ENCODE data around the gene B4GALNT4.

B4GALNT4 gene

DNA sequence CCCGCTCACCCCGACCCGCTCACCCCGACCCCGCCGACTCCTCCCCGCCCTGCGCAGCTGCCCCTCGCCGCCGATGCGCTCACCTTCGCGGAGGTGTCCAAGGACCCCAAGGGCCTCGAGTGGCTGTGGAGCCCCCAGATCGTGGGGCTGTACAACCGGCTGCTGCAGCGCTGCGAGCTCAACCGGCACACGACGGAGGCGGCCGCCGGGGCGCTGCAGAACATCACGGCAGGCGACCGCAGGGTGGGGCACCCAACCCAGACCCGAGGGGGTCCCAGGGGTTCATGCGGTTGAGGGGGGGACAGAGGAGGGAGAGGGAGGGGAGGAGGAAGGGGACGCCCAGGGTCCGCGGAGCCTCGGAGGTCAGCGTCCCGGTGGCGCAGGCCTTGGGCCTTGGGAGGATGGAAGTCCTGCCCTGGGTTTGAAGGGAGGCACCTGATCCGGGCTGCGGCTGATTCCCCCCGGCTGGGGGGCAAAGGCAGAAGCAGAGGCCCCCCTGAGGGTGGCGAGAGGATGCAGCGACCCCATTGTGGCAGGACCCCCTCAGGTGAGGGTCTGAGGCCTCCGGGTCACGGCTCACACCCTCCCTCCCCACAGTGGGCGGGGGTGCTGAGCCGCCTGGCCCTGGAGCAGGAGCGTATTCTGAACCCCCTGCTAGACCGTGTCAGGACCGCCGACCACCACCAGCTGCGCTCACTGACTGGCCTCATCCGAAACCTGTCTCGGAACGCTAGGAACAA is 33.9 kb downstream of the B4GALNT4 start:
- H3K27ac ChIP-seq (ENCODE audit: low read length): no peak overlapping the region
- H3K4me1 ChIP-seq (ENCODE audit: low read length): peaks cover 4% of the 10 kb centered on the region; the same call in 1 of the 2 replicates
- no peaks in the 10 kb centered on the region for H3K9me2 ChIP-seq (replicated peaks; ENCODE audit: insufficient read depth, low read length)
- H3K27me3 ChIP-seq (replicated peaks; ENCODE audit: insufficient read depth, low read length): peaks cover 34% of the 10 kb centered on the region
- H3K4me2 ChIP-seq (ENCODE audit: low read depth, low read length): no peak overlapping the region
- H3K9ac ChIP-seq (ENCODE audit: low read length): no peak overlapping the region
- no peak overlapping the region for H2AFZ ChIP-seq (ENCODE audit: low read length)
- H3K4me3 ChIP-seq (ENCODE audit: low read length): no peak overlapping the region
- H4K20me1 ChIP-seq (ENCODE audit: insufficient read depth, low read length): no peaks in the 10 kb centered on the region
- no peaks in the 10 kb centered on the region for H3F3A ChIP-seq (ENCODE audit: insufficient read depth, low read length)
- H3K9me3 ChIP-seq (replicated peaks; ENCODE audit: insufficient read depth, low read length): no peaks in the 10 kb centered on the region
- no peaks in the 10 kb centered on the region for H3K79me2 ChIP-seq (ENCODE audit: low read length)
- TF ChIP-seq, protein P1, sequence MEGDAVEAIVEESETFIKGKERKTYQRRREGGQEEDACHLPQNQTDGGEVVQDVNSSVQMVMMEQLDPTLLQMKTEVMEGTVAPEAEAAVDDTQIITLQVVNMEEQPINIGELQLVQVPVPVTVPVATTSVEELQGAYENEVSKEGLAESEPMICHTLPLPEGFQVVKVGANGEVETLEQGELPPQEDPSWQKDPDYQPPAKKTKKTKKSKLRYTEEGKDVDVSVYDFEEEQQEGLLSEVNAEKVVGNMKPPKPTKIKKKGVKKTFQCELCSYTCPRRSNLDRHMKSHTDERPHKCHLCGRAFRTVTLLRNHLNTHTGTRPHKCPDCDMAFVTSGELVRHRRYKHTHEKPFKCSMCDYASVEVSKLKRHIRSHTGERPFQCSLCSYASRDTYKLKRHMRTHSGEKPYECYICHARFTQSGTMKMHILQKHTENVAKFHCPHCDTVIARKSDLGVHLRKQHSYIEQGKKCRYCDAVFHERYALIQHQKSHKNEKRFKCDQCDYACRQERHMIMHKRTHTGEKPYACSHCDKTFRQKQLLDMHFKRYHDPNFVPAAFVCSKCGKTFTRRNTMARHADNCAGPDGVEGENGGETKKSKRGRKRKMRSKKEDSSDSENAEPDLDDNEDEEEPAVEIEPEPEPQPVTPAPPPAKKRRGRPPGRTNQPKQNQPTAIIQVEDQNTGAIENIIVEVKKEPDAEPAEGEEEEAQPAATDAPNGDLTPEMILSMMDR (IDR thresholded peaks at IDR 0.05; ENCODE audit: low read length): no peak
- TF ChIP-seq EZH2 (optimal IDR thresholded peaks at IDR 0.05; ENCODE audit: low read depth, low read length): no peak
- TF ChIP-seq EZH2phosphoT487 (IDR thresholded peaks at IDR 0.05; ENCODE audit: low read length): no peak
- no peak for DNase-seq
- no peaks in the 10 kb centered on the region for H3K36me3 ChIP-seq (replicated peaks; ENCODE audit: insufficient read depth, low read length)

GRCh38 chr11:403761-404431 is 34.6 kb downstream of the B4GALNT4 start:
- no peaks in the 10 kb centered on the region for H3K9me2 ChIP-seq (replicated peaks; ENCODE audit: insufficient read depth, low read length)
- no peak overlapping the region for H2AFZ ChIP-seq (ENCODE audit: low read length)
- no peaks in the 10 kb centered on the region for H3K36me3 ChIP-seq (replicated peaks; ENCODE audit: insufficient read depth, low read length)
- H3K4me3 ChIP-seq (ENCODE audit: low read length): no peak overlapping the region
- no peaks in the 10 kb centered on the region for H3K9me3 ChIP-seq (replicated peaks; ENCODE audit: insufficient read depth, low read length)
- DNase-seq: no peak
- no peaks in the 10 kb centered on the region for H3K79me2 ChIP-seq (ENCODE audit: low read length)
- peaks cover 39% of the 10 kb centered on the region for H3K27me3 ChIP-seq (replicated peaks; ENCODE audit: insufficient read depth, low read length)
- no peak overlapping the region for H3K4me2 ChIP-seq (ENCODE audit: low read depth, low read length)
- no peak overlapping the region for H3K9ac ChIP-seq (ENCODE audit: low read length)
- H4K20me1 ChIP-seq (ENCODE audit: insufficient read depth, low read length): no peaks in the 10 kb centered on the region
- TF ChIP-seq EZH2phosphoT487 (IDR thresholded peaks at IDR 0.05; ENCODE audit: low read length) (no peak), EZH2 (optimal IDR thresholded peaks at IDR 0.05; ENCODE audit: low read depth, low read length) (no peak)
- TF ChIP-seq, protein P1 (IDR thresholded peaks at IDR 0.05; ENCODE audit: low read length): no peak
- H3K27ac ChIP-seq (ENCODE audit: low read length): no peak overlapping the region
- peaks cover 4% of the 10 kb centered on the region; the same call in 1 of the 2 replicates for H3K4me1 ChIP-seq (ENCODE audit: low read length)
- H3F3A ChIP-seq (ENCODE audit: insufficient read depth, low read length): no peaks in the 10 kb centered on the region

- peaks cover 47% of the 10 kb centered on the region for H3K27me3 ChIP-seq (replicated peaks; ENCODE audit: insufficient read depth, low read length)
- no peaks in the 10 kb centered on the region for H3K9me2 ChIP-seq (replicated peaks; ENCODE audit: insufficient read depth, low read length)
- no peaks in the 10 kb centered on the region for H4K20me1 ChIP-seq (ENCODE audit: insufficient read depth, low read length)
- no peaks in the 10 kb centered on the region for H3K79me2 ChIP-seq (ENCODE audit: low read length)
- TF ChIP-seq EZH2 (optimal IDR thresholded peaks at IDR 0.05; ENCODE audit: low read depth, low read length): no peak
- no peak for TF ChIP-seq EZH2phosphoT487 (IDR thresholded peaks at IDR 0.05; ENCODE audit: low read length)
- TF ChIP-seq, protein P1 (IDR thresholded peaks at IDR 0.05; ENCODE audit: low read length): no peak
- H3K9me3 ChIP-seq (replicated peaks; ENCODE audit: insufficient read depth, low read length): no peaks in the 10 kb centered on the region
- no peak overlapping the region for H2AFZ ChIP-seq (ENCODE audit: low read length)
- no peak overlapping the region for H3K4me3 ChIP-seq (ENCODE audit: low read length)
- H3K9ac ChIP-seq (ENCODE audit: low read length): no peak overlapping the region
- H3K36me3 ChIP-seq (replicated peaks; ENCODE audit: insufficient read depth, low read length): no peaks in the 10 kb centered on the region
- no peak overlapping the region for H3K27ac ChIP-seq (ENCODE audit: low read length)
- peaks cover 4% of the 10 kb centered on the region; the same call in 1 of the 2 replicates for H3K4me1 ChIP-seq (ENCODE audit: low read length)
- H3K4me2 ChIP-seq (ENCODE audit: low read depth, low read length): no peak overlapping the region
- no peak for DNase-seq
- H3F3A ChIP-seq (ENCODE audit: insufficient read depth, low read length): no peaks in the 10 kb centered on the region
These were observed 35.4 kb downstream of the B4GALNT4 start for GRCh38 chr11:404551-405264.
